Suppressor macrophage (primary cell): ENCODE data around the gene SH3GL3.

Source experiments
- DNase-seq, 4 experiments: peaks; one replicate each; pipeline ENCODE4 v3.0.0-alpha.2; 2020 to 2022

SH3GL3 gene

GRCh38 chr15:83510001-83510400 lies 62.9 kb downstream of the SH3GL3 start:
- DNase-seq: no peak

GRCh38 chr15:83512459-83512858 lies 65.3 kb downstream of the SH3GL3 start:
- no peak for DNase-seq

GRCh38 chr15:83514584-83514983 lies 67.4 kb downstream of the SH3GL3 start:
- DNase-seq: no peak

GRCh38 chr15:83515164-83515563 lies 68.0 kb downstream of the SH3GL3 start:
- no peak for DNase-seq

GRCh38 chr15:83516935-83517334 lies 69.8 kb downstream of the SH3GL3 start:
- DNase-seq: no peak

GRCh38 chr15:83526319-83526718 lies 79.2 kb downstream of the SH3GL3 start:
- DNase-seq: no peak

- no peak for DNase-seq
These were observed 86.3 kb downstream of the SH3GL3 start for GRCh38 chr15:83533410-83533962.

GRCh38 chr15:83537606-83538005 lies 90.5 kb downstream of the SH3GL3 start:
- DNase-seq: no peak

GRCh38 chr15:83538682-83539081 lies 91.5 kb downstream of the SH3GL3 start:
- no peak for DNase-seq

GRCh38 chr15:83545804-83546511 lies 98.8 kb downstream of the SH3GL3 start:
- no peak for DNase-seq

- DNase-seq: no peak
These were observed 99.4 kb downstream of the SH3GL3 start for GRCh38 chr15:83546512-83546888.

GRCh38 chr15:83547168-83547567 lies 100.0 kb downstream of the SH3GL3 start:
- no peak for DNase-seq

GRCh38 chr15:83549623-83550022 lies 102.5 kb downstream of the SH3GL3 start:
- peak in 2 of 4 experiments; percentile 2 to 3 for DNase-seq

- DNase-seq: no peak
These were observed 107.4 kb downstream of the SH3GL3 start for GRCh38 chr15:83554558-83554957.

GRCh38 chr15:83555383-83555782 lies 108.2 kb downstream of the SH3GL3 start:
- DNase-seq: no peak

- DNase-seq: no peak
These were observed 108.9 kb downstream of the SH3GL3 start for GRCh38 chr15:83556068-83556467.

GRCh38 chr15:83556754-83557153 lies 109.6 kb downstream of the SH3GL3 start:
- no peak for DNase-seq

GRCh38 chr15:83558146-83558545 lies 111.0 kb downstream of the SH3GL3 start:
- DNase-seq: no peak

- DNase-seq: peak; percentile 55 to 65 (median 60)
These were observed 112.3 kb downstream of the SH3GL3 start for GRCh38 chr15:83559310-83559966.

GRCh38 chr15:83561661-83562060 lies 114.5 kb downstream of the SH3GL3 start:
- DNase-seq: no peak

GRCh38 chr15:83565138-83565537 lies 118.0 kb downstream of the SH3GL3 start:
- DNase-seq: no peak

- peak; percentile 10 to 40 (median 26) for DNase-seq
These were observed 118.5 kb downstream of the SH3GL3 start for GRCh38 chr15:83565553-83566159.

- no peak for DNase-seq
These were observed 120.2 kb downstream of the SH3GL3 start for GRCh38 chr15:83567318-83567717.

- DNase-seq: no peak
These were observed 122.2 kb downstream of the SH3GL3 start for GRCh38 chr15:83569341-83569740.
